Skin of body (tissue), 2 donors: Measurements from ENCODE around the gene PEX16. TPM values are rescaled to one million over a fixed set of nuclear protein-coding genes. Genes with fewer than 3 reads are reported as not detected.
A peak's percentile ranks its signal among the peaks of the same experiment; 100 is the strongest.

Experiments
- DNase-seq: peaks from one replicate; lab custom pipeline; 2025; lab: John Stamatoyannopoulos, UW
- total RNA-seq: library from RNA; depleted of rRNA; stranded (reverse); fragments of >200 nt; gene quantifications from one replicate; pipeline ENCODE4 v1.2.3, GENCODE V29; 2014

PEX16 gene
- total RNA-seq, 1 donor from 2014 or later: 9.9 TPM

DNA sequence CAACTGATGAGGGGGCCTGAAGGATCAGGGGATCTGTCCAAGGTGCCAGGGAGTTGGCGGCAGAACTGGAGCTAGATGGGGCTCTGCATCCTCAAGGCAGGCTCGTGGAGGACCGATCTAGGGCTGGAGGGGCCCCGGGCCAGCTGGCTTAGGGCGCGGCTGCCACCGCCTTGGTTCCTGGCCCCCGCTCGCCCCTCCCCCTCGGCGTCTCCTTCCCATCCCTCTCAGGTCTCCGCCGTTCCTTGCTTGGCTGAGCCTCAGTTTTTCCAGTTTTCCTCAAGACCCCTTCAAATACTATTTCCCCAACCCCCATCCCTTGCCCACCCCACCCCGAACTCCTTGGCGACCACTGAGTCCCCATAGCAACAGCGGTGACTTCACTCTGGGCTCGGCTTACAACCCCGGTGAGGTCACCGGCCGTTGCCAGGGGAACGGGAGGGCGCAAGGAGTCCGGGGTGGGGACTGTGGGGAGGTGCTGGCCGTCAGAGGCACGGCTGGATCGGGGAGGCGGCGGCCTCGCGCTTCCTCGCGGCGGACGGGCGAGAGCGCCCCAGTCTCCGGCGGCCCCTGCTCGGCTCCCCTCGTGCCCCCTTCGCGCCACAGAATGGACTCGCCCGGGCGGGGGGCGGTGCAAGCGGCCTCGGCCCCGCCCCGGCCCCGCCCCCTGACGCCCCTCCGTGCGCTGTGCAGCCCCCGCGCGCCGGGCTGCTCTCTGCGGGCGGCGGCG is 18.1 kb downstream of the PEX16 start:
- peak; percentile 73 for DNase-seq

DNA sequence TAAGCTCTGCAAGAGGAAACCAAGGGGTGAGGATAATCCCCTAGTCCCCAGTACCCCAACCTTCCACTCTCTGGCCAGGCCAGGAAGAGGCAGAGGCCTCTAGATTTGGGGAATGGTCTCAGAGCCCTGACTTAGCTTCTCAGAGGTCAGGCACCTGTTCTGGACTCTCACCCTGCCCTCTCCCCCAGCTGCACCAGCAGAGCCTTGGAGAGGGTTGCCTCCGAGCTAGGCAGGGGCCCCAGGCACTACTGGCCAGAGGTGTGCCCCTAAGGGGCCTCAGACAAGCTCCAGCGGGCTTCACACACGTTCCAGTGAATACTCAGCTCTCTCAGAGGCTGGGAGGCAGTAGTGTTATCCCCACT is 18.6 kb downstream of the PEX16 start:
- DNase-seq: no peak

DNA sequence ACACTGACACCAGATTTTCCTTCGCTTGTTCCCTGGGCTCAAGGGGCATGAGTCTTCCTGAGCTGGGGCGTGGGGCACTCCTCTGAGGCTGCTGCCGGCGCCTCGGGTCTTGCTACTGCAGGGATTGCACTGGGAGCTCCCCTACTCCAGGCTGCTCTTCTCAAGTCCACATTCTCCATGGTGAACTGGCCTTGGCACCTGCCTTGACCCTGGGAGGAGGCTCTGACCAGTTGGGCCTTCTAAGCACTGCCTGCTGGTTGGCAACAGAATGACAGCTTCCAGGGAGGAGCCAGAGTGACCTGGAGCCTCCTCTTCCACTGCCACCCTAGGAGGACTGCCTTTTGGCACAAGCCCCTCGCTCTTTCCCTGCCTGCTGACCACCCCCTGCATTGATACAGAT is 20.1 kb downstream of the PEX16 start:
- no peak for DNase-seq

DNA sequence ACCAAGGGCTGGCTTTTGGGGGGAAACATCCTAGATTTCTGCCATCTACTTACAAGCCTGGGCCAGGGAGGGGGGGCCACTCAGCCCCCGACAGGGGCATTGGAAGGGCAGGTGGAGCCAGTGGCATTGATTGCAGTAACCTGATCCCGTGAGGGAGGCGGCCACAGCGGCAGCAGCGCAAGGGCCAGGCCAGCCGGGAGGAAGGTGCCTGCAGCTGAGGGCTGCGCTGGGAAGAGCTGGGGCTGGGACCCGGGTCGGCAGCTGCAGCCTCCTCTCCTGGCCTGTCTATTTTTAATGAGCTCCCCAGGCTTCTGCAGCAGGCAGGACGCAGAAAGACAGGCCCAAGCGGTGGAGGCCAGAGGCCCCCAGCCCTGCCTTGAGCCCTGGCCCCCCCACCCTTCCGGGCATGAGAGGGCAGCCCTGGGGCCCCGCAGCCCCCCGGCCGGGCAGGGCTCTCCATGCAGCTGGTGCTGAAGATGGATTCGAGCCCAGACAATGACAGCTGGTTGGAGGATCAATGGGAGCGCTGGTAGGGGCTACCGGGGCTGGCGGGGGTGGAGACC is 21.2 kb downstream of the PEX16 start:
- DNase-seq: no peak

DNA sequence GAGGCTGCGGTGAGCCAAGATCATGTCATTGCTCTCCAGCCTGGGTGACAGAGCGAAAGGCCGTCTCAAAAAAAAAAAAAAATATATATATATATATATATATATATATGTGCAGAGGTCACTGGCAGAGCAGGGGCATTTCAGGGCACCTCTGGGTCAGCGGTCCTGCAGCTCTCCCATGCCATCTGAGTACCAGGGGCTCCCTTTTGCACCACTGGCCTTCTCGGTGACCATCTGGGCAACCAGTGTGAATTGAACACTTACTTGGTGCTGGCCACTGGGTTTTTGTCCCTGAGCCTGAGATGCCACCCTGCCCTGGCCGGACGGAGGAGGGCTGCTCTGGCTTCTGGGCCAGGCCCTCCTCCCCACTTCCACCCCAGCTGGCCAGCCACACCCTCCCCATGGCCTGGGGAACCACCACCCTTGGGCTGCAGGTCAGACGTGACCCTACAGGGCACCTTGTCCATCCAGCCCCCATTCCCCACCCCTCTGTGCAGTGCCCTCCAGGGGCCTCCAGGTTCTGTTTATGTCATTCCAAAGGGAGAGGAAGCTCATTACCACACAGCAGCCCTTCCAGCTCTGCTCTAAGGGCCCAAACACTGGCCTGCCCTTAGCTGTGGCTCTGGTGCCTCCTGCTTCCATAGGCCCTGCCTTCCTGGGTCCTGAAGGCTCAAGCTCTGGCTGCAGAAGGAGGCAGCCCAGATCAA is 22.0 kb downstream of the PEX16 start:
- DNase-seq: no peak

DNA sequence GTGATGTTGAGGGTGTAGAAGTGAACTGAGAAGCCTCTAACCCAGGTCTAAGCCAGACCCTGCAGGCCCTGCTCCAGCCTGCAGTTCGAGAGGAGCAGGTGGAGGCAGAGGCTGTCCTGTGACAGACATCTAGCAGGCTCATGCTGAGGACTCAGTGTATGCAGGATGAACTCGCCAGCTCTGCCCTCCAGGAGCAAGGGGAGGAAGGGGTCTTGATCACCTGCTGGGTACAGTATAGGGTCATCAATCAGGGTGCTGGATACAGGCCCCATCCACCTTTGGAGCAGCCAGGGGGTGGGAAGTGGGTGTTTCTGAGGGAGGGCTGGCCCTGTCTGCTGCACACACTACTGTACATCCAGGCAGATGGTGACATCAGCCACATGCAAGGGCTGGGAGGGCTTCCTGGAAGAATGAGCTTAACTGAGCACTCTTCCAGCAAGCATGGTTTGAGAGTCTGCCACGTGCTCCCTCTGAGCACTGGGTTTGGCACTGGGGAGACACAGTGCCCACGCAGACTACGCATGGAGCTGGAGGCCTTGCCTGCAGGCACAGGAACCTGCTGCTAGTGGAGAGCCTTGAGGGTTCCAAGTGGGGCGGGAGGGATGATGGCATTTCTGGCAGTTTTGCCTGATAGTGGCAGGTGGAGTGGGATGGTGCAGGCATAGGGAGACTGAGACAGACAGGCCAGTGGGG is 23.0 kb downstream of the PEX16 start:
- no peak for DNase-seq

DNA sequence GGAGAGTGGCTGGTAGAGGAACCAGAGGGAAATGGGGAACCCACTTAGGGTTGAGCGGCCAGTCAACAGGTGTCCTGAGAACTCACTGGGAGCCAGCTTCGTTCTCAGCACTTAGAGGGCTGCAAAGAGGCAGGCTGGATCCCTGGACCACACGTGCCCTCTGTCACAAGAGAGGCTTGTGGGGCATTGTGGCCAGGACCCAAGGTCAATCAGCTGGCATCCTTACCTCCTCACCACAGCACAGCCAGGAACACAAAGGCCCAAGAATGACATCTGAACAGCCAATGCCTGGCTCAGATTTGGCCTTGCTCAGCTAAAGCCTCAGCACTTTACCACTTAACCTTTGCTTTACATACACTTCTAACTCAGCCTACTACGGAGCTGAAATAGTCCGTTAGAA is 24.8 kb downstream of the PEX16 start:
- DNase-seq: no peak

DNA sequence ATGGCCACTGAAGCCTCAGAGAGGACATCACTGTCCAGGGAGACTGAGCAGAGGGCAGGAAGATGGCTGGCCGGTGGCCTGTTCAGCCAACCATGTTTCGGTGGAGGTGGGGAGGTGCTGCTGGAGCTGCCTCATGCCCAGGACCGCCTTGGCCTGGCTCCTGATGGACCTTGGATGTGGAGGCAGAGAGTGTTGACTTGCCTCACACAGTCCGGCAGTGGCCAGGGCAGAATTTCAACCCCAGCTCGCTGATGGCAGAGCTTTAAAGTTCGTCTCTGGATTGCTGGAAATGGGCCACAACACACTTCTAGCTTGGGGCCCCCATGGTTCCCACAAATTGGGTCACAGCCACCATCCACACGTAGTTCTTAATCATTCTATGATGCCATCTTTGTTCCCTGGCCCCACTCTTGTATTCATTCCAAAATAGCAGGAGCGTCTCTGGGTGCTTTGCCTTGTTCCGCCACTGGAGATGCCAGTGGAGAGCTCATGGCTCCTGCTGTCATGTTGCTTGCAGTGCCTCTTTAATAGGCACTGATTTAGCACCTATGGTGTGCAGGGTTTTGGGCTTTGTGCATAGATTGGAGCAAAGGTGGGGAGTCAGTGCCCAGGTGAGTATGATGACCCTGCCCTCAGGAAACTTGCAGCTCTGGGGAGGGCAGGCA is 26.7 kb downstream of the PEX16 start:
- no peak for DNase-seq

DNA sequence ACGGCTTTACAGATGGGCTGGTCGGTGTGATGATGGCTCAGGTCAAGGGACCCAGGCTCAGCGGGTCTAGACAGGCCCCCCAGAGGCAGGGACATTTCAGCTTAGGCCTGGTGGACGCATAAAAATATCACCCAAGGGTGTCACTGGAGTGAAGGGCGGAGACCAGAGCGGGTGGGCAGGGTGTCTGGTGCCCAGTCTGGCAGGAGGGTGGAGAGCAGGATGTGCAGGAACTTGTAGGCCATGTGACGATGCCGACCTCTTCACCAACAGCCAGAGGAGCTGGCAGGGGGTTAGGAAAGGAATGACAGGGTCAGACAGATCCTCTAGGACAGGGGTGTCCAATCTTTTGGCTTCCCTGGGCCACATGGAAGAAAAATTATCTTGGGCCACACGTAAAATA is 27.7 kb downstream of the PEX16 start:
- DNase-seq: no peak

DNA sequence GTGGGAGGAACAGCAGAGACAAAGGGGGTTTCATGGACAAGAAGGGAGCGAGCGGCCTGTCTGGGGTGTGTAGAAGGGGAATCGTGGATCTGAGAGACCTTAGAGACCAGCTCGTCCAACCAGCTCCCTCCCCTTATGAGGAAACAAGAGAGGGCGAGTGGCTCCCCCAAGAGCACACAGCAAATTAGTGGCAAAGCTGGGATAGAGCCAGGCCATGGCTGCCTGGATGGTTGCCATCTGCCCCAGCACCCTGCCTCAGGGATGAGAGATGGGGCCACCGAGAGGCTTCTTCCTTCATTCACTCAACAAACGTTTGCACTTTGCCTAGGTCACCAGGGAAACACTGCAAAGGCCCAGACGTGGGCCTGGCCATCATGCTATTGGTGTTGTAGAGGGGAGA is 28.1 kb downstream of the PEX16 start:
- DNase-seq: no peak

DNA sequence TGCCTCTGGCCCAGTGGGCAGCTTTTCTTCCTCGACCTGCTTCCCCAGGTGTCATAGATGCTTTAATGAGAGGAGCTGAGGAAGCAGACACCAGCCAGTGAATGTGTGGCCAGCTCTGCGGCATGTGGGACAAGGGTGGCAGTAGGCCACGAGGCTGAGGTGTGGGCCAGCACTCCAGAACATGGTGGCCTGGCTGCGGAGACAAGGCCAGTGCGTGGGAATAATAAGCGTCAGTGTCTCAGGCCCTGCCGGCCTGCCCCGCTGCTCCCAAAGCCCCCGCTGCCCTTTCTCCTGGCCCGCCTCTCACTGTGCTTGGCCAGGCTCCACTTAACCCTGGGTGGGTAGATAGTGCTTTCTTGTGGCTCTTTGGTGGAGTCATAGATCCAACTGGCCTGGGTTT is 30.1 kb downstream of the PEX16 start:
- DNase-seq: no peak

DNA sequence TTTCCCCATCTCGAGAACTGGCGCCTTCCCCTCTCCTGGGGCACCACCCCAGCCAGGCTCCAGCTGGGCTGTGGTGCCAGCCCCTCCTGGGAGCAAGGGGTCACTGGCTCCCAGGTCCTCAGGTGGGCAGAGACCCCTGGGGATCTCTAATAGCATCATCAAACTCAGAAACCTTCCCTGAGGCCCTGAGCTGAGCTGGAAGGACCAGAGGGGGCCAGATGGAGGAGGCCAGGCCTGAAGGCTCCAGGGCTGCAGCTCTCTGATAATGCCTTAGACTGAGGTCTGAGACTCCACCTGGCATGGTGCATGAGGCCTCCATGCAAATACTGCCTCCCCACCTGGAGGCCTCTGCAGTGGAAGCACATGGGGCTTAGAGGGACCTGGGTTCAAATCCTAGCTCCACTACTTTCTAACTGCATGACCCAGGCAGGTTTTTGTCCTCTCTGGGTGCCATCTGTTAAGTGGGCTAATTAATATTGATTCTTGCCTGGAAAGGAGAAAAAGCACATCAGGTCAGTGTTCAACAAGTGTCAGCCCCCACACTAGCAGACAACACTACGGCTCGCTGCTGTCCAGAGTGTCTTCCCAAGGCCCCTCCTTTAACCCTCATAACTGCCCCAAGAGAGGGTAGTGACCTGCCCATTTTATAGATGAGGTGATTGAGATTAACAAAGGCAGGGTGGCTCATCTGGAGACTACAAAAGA is 30.7 kb downstream of the PEX16 start:
- no peak for DNase-seq

DNA sequence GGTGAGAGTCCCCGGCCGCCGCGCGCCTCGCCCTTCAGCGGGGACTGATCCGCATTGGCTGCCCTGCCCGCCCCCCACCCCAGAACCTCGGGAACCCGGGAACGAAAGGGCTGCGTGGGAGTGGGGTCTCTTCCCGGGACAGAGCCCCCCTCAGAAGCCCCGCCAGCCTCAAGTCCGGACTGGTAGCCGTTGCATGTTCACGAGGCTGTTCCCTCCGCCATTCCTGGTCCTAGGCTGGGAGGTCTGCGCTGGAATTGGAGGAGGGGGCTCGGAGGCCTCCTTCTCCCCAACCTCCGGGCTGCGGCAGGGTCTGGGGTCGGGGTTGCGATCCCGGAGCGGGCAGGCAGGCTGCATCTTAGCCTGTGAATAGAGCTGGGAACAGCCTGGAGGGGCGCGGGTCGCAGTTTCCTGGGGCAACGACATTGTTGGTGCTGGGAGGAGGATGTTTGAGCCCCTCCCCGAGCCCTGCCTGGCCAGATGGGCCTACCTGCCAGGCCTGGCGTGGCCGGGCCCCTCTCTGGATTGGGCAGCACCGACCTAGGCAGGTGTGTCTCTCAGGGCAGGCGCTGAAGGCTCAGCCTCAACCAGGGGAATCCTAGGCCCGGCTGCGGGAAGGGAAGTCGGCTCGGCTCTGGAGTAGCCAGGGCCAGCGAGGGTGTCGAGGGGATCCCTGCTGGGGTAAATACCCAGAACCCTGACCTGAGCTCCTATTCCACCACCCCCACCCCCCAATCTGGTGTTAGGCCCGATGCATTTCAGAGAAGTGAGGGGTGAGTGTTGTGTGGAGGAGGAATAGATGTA is 31.6 kb downstream of the PEX16 start:
- no peak for DNase-seq

DNA sequence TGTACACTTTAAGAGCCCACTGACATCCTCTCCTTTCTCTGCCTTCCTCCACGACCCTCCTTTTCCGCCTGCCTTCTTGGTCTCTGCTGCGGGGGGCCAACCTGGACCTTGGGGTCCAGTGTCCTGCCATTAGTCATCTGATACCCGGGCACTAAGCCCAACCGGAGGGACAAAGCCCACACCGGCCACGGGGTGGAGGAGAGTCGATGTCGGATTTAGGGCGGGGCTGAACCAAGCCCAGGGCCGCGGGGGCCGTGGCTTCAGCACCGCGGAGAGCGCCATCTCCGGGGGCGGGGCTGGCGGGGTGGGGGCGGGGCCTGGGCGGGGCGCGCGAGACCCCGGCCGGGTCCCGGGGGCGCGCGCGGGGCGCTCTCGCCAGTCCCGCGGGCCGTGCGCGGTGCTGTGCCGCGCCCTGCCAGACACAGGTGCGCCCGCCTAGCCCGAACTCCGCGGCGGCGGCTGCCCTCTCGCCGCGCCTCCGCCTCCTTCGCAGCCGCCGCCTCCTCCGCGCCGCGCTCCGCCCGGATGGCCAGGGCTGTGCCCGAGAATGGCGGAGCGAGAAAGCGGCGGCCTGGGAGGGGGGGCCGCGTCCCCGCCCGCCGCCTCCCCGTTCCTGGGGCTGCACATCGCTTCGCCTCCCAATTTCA is 32.3 kb downstream of the PEX16 start, which contains the start of gene MAPK8IP1:
MAPK8IP1 (plus strand) TSS at position 378 of the 647 bp plus-strand sequence; CDS start at position 548, 170 bp downstream.
- no peak for DNase-seq

DNA sequence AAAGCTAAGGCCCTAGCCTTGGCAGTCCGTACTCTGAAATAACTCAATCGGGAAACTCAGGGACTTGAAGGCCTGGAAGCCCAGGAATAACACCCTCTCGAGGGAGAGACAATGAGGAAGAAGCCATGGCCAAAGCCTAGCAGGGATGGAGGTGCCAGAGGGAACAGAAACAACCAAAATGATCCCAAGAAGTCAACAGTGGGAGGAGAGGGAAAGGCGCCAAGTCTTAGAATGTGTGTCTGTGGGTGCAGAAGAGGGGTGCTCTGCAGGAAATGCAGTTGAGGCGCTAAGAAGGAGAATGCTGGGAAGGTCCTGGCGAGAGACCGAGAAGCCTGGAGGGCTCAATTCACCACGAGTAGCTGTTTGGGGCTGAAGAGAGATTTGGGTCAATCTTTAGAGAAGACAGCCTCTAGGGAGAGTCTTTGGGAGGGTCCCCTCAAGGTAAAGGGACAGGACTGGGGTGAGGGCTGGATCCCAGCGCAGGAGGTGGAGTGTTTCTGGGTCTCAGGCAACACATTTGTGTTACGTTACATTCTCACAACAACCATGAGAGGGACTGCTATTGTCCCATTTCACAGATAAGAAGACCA is 33.0 kb downstream of the PEX16 start:
- DNase-seq: no peak

DNA sequence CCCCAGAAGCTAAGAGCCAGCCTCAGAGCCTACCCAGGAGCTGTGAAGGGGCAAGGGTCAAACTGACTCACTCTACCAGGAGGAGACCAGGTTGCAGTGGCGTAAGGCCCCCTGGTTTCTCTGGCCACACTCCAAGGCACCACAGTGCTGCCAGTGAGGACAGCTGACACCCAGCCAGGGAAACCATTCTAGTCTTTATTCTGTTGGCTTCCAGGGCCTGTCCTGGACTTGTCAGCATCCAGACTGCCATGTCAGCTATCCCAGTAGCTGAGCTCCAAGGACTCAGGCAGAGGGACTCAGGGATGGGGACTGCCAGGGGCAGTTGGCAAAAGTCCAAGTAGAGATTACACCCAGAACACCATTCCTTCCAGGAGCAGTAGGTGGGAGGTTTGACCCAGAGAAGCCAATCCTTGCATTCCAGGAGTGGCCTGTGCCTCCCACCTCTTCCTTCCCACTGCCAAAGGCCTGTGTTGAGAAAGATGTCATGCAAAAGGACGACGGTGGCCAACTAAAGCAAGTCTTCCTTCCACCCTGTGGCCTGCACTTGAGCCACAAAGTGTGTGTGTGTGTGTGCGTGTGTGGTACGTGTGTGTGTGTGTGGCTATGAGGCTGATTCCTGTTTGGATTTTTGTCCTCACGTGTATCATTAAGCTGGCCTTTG is 35.8 kb downstream of the PEX16 start:
- no peak for DNase-seq

DNA sequence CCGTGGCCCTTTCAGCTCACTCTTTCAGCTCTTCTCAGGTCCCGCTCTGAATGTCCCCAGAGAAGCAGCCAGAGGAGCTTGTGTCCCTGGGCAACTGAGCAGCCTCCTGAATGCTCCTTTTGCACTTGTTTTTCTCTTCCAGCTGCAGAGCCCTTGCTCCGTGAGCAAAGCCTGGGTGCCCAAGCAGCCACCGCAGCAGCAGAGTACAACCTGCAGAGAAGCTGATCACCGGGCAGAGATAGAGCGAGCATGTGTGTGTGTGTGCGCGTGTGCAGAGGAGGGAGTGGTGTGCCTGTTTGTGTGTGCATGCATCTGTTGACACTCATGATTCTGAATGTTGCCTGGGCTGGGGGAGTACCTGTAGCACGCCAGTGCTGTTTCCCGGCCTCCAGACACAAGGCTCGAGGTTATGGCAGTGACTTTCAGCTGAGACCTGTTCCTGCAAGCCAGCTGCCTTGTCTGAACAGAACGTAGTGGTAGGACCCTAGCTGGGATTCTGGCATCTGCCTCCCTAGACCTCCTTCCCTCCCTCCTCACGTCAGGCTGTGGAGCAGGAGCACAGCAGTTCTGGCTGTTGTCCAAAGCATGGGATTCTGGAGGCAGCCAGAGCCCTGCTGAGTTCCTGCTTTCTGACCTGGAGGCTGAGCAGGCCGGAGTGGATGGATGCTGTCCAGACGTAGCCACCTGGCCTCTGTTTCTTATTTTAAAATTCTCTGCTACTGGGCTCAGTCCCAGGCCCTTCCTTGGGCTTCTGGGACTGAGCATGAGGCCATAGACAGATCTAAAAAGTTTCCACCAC is 36.7 kb downstream of the PEX16 start:
- DNase-seq: no peak
